NCI-H446 treated with DMSO at 0.1 percent for 48 hours (cell line): ENCODE data around the gene ARPC4.

ENCODE experiments used
- DNase-seq: peaks from one replicate; lab custom pipeline; 2025; lab: John Stamatoyannopoulos, UW

Gene ARPC4

DNA sequence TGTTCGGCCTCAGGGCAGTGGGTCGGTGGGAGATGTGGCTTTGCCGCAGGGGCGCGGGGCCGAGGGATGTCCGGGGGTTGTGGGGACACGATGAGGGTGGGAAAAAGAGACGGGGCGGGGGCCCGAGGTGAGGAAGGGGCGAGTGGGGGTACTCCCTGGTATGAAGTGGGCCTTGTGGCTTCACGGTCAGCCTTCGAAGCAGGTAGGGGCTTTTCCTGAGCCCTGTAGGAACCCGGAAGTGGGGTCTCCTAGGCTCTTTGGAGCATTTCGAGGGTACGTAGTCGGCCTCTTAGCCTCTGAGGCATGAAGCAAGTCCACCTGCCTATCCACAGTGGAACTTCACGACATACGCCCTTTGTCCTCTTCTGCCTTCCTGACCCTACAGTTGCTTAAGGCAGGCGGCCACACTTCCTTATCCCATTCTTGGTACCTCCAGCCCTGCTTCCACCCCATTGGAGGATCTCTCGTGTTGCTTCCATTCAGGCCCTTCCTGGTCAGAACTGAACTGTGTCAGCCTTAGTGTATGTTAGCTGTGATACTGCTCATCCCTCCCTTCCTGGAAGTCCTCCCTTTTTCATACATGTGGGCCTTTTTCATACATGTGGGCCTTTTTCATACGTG lies 389 bp downstream of the ARPC4 start:
- DNase-seq = no peak

DNA sequence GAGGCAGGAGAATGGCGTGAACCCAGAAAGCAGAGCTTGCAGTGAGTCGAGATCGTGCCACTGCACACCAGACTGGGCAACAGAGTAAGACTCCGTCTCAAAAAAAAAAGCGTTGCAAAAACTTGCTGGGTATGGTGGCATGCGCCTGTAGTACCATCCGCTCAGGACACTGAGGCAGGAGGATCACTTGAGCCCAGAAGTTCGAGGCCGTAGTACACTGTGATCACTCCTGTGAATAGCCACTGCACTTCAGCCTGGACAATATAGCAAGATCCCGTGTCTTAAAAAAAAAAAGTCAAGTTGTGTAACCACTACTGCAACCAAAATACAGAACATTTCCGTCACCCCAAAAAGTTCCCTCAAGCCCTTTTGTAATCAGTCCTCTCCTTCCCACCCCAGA lies 1.5 kb downstream of the ARPC4 start:
- no peak for DNase-seq

DNA sequence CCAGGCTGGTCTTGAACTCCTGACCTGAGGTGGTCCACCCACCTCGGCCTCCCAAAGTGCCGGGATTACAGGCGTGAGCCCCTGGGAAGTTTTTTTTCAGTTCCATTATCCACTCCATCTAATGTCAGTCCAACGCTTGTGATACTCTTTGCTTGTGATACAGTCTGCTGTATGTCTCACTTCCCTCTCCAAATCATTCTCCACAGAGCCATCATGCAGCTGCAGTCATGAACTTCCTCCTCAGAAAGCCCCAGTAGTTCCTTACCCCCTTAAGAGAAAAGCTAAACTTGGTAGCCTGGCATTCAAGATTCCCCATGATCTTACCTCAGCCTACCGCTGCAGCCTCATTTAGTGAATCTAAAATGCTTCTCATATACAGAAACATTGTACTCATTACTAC lies 2.3 kb downstream of the ARPC4 start:
- no peak for DNase-seq

DNA sequence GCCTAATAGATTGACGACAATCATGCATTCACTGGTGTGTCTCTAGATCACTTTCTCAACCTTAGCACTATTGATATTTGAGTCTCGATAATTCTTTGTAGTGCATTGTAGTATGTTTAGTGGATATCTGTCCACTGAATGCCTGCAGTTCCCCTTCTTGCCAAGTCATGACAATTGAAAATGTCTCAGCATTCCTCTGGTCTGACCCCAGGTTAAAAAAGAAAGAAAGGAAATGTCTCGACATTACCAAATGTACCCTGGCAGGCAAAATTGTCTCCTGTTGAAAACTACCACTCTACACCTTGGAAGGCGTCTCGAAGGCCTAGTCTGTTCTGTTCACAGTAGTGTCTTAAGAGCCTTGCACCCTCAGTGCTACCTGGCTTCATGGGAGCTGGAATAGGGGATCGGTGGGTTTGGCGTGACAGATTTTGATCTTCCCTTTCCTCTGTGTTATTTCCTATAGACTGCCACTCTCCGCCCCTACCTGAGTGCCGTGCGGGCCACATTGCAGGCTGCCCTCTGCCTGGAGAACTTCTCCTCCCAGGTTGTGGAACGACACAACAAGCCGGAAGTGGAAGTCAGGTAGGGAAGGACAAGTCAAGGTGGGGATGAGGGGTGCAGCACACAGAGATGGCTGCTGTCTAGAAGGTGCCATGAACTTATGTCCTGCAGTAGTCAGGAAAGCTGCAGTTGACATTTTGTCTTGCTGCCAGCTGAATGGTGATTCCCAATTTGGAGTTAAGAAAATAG lies 4.5 kb downstream of the ARPC4 start:
- no peak for DNase-seq

DNA sequence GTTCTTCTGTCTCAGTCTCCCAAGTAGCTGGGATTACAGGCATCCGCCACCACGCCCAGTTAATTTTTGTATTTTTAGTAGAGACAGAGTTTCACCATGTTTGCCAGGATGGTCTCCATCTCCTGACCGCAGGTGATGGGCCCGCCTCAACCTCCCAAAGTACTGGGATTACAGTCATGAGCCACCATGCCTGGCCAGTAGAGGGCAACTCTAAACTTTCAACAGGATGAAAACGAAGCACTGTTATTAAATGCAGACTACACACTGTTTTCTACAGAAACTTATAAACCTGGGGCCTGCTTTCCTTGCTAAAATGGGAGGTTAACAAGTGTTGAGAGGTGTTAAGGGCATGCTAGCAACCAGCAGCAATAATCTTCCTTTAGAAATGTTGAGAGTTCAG lies 7.6 kb downstream of the ARPC4 start:
- no peak for DNase-seq

DNA sequence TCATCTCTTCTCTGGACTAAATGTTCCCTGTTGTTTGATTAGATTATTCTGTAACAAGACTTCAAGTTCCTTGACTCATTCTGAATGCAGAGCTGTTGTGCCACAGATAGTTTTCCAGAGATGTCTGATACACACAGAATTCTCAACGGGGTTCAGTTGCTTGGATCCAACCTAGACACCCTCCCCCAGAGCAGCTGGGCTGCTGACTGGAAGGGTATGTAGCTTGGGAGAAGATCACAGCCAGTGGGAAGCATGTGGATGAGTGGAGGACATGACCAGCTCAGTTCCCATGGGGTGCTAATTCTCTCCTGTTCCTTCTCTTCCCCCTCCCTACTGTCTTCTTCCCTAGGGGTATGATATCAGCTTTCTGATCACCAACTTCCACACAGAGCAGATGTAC lies 10.6 kb downstream of the ARPC4 start:
- no peak for DNase-seq

DNA sequence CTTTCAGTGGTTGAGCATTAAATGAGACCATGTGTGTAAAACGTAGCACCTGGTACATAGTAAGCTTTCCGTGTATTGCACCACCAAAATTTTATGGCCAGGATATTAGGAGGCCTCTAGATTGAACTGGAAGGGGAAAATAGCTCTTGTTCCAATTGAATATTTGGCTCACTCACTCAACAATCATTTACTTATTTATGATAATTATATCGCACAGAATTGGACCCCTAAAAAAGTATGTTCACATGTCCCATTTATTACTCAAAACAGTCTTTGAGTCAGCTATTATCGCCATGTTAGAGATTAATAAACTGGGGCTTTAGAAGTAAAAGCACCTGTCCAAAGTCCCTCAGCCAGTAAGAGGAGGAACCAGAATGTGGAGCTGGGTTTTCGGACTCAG lies 12.1 kb downstream of the ARPC4 start:
- no peak for DNase-seq

DNA sequence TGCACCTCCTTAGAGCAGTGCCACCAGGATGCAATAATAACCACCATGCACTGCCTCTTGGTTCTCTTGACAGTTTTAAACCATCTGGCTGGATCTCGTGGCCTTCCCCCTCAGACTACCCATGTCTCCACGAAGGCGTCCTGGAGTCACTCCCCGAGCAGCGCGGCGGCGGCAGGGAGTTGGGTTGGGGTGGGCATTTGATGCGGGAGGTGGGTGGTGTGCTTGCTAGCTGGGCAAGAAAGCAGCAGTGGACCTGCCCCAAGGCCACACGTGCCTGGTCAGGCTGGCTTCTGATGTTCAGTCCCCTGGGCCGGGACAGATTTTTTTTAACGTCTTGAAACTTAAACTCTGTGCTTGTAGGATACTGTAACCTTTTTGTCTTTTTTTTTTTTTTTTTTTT lies 13.3 kb downstream of the ARPC4 start:
- no peak for DNase-seq

DNA sequence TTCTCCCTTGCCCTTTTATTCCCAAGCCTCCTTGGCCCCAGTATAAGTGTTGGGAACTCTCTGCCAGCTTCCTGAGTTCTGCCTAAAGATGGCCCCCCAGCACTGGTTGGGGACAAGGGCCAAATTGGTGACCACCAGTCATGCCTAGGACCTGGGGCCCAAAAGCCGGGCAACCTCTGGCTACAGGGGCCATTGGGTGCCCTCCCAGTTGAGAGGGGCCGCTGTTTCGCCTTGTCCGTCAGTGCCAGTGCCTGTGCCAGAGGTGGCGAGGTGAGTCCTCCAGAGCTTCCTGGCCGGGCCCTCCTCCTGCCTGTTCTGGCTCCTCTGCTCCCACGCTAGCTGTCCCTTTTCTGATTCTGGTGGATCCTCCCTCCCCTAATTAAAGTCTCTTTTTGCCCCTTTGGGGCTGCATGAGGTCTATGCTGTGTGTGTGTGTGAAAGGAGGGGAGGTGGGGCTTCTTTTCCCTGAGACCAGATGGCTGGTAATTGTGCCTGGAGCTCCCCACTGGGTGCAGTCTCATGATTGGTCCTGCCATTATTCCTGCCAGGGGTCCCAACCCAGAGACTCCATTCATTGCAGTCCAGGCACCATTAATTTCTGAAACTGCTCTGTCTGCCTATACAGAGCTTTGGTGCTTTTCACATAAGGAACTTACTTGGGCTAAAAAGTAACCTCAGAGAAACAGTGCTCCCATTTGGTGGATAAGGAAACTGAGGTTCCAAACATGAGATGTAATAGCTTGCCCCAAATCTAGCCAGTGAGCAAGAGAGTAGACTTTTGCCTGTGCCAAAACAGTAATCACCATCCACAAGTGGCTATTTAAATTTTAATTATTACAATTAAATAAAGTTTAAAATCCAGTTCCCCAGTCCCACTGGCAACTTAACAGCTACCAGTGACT lies 14.1 kb downstream of the ARPC4 start:
- DNase-seq = no peak

DNA sequence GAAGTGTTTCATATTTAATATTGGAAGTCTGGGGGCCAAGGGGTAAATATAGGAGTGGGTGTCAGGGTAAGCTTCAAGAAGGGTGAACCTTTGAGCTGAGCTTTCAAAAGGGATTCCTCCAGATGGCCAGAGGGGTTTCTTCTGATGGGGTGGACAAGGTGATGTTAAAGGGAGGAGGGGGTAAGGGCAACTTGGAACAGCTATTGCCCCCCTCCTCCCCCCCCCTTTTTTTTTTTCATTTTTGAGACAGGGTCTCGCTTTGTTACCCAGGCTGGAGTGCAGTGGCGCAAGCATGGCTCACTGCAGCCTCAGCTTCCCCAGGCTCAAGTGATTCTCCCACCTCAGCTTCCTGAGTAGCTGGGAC lies 15.1 kb downstream of the ARPC4 start:
- no peak for DNase-seq

DNA sequence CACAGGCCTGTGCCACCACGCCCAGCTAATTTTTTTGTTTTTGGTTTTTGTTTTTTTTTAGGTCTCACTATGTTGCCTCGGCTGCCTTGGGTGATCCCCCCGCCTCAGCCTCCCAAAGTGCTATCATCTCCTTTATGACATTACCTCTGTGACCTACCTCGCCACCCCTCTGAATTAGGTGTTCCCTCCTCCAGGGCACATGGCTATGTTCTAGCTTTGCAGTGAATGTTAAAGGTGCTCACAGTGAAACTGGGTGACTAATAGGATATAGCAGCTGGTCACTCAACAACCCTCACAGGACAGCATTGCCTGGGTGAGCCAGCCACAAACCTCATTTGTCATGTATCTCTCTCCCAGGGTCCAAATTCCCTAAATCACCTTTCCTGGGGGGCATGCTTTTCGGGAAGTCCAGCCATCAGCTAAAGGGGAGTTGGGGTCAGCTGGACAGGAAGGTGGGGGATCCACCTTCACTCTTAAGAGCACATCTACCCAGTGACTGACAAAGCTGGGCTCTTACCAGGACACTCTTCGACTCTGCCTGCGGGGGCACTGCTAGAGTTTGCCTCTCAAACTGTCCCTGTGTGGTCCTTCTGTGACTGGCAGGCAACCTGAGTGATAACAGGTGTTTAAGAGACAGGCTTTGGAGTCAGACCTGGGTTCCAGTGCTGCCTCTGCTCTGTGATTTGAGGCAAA lies 15.6 kb downstream of the ARPC4 start:
- DNase-seq = no peak

DNA sequence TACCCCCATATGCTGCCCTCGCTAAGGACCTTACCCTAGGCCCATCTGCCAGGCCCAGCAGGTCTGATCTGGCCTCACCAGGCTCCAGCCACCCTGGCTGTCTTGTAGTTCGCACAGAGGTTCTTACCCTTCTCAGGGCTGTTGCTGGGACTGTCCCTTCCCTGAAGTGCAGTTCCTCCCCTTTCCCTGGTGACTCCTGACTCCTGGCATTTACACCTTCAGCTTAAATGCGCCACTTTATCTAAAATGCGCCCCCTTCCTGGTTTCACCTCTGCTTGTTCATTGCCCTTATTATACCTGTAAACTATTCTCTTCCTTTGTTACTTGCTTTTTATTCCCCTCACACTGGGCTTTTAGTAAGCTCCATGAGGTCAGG lies 16.3 kb downstream of the ARPC4 start:
- DNase-seq = no peak

DNA sequence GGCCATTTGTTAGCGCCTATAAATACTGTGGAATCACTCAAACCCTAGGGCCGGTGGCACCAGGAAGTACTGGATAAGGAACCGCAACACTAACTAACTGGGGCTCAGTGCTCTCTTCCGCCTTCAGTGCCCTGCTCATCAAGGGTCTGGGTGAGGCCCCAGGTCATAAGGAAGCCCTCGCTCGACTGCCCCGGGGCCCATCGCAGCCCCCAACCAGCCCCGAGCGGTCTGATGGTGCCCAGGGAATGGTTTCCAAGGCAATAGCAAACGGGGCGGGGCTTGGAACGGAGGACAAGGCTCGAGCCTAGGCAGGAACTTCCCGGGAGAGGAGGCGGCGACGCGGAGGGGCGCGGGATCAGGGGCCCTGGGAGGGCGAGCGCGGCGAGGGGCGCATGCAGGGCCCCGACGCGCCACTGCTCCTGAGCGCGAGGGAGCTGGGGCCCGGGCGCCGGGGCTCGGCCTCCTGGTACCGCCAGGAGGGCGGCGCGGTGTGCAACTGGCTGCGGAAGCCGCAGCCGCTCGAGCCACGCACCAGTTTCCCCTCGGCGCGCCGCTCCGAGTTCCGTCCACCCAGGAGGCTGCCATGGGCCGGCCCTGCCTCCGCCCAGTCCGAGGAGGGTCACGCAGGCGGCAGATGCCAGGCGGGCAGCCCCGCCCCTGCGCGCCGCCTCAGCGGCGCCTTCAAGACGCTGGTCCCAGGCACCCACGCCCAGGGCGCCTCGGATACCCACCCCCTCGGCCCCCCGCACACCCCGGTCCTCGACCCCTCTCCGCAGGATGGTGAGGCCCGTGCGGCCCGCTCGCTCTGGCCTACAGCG lies 16.9 kb downstream of the ARPC4 start, which contains the start of gene TTLL3:
TTLL3 (plus strand) TSS at position 648 of the 818 bp plus-strand sequence. CDS start 400 bp downstream, outside the sequence.
- no peak for DNase-seq

DNA sequence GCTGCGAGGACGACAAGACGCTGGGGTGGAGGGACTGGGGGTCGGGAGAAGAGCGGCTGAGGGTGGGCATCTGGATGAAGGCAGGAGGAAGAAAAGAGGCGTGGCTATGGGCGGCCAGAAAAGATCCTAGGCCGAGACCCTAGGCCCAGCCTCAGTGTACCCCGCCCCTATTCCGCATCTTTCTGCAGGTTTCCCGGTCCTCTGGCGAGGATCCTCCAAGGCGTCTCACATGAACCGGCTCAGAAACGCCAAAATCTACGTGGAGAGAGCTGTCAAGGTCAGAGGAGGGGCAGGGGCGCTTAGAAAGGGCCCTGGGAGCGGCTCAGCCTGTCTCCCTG lies 17.5 kb downstream of the ARPC4 start:
- no peak for DNase-seq

DNA sequence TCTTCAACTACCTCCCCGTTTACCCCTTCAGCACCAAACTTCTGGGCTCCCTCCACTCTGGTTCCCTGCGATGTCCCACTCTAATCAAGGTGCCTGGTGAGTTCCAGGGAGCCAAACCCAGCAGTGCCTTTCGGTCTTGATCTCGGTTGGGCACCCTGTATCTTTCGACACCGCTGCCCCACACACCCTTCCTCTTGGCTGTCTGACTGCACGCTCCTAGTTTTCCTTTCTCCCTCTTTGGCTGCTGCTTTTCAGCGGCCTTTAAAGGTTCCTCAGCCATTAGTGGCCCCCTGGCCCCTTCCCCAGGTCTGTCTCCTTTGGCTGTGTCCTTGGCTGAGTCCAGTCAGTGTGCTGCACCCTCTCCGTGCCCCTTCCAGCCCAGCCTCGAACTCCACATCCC lies 18.0 kb downstream of the ARPC4 start:
- DNase-seq = no peak

DNA sequence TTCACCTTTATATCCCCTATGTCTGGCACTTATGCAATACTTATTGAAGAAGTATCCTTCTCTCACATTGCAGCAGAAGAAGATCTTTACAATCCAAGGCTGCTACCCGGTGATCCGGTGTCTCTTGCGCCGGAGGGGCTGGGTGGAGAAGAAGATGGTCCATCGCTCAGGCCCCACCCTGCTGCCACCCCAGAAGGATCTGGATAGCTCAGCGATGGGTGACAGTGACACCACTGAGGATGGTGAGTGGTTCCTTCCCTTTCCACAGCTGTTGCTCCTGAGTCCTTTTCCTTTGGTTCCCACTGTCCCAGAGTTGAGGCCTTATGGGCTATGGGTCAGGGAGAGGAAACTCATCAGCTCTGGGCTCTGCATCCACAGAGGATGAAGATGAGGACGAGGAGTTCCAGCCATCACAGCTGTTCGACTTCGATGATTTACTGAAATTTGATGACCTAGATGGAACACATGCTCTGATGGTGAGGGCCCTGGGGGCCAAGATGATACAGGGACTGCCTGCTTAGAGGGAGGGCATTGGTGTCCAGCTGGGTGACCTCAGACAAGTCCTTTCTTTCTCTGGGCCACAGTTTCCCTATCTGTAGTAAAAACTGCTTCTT lies 20.1 kb downstream of the ARPC4 start:
- DNase-seq = no peak

DNA sequence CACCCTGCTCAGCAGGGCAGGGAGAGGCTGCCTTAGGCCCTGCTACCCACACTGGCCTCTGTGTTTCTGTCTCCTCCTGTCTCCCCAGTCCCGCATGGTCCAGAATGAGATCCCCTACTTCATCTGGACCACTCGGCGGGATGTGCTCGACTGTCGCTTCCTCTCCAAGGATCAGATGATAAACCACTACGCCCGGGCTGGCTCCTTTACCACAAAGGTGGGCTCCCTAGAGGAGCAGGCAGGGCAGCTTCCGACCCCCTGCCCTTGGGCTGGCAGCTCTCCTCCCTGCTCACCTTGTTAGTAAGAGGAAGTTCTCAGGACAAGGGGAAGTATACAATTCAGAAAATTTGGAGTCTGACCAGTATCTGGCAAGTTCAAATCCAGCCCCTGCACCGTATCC lies 23.1 kb downstream of the ARPC4 start:
- no peak for DNase-seq

DNA sequence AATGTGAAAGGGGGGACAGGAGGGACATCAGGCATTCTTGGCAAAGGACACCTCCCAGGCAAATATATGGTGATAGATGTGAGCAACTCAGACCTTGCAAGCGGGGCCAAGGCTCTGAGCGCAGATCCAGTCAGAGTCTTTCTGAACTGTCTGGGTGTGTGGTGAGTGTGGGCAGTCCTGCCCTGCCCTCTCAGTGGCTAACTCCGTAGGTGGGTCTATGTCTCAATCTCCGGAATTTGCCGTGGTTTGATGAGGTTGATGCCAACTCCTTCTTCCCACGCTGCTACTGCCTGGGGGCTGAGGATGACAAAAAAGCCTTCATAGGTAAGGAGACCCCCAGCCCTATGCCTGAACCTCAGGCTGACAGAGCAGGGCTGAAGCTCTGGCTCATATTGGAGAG lies 24.6 kb downstream of the ARPC4 start:
- no peak for DNase-seq

DNA sequence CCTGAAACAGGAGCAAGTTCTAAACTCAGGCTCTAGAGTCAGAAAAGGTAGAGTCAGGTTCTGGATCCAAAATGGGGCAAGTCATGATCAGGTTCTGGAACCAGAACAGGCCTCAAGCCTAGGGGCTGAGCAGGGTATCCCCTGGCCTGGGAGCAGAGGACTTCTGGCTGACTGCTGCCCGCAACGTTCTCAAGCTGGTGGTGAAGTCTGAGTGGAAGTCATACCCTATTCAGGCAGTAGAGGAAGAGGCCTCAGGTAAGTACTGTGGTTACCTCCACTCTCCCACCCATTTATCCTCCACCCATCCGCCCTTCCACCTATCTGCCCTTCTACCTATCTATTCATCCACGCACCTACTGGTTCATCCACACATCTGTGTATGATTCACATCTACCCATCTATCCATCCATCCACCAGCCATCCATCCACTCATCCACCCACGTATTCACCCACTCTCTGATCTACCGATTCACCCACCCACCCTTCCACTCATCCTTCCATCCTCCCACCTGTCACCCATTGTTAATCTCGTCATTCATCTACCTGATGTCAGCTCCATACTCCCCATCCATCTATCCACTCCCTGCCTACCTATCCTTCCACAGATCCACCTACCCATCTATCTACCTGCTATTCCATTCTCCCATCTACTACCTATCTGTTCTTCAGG lies 25.9 kb downstream of the ARPC4 start:
- DNase-seq = no peak

DNA sequence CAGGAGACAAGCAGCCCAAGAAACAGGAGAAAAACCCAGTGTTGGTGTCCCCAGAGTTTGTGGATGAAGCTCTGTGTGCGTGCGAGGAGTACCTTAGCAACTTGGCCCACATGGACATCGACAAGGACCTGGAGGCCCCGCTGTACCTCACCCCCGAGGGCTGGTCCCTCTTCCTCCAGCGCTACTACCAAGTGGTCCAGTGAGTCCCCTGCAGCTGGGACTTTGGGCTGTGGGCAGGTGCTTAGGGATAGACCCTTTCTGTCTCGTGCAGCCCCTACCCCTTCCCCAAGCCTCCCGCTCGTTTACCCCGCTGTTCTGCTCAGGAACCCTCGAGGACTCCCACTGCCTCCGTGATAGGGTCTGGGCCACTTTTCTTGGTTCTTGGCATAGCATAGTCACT lies 27.7 kb downstream of the ARPC4 start:
- DNase-seq = no peak

DNA sequence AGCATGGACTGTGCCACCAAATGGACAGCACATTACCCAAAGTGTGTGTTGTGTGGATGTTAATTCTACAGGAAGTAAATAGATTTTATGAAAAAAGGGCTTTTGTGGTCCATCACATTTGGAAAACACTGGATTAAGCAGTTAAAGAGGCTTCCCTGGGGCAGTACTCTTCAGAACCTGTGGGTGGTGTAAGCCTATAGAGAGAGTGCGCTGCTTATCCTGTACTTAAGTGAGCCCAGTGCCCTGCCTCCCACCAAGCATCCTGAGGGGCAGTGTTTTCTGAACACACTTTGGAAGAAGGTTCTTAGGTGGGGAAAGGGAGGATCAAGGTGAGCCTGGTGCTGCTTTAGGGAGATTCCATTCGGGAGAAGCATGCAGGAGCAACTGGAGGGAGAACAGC lies 28.1 kb downstream of the ARPC4 start:
- no peak for DNase-seq
